Urinary bladder (tissue), 4 donors: ENCODE data around the gene TSPO. TPM values are rescaled to one million over a fixed set of nuclear protein-coding genes. Genes with fewer than 3 reads are reported as not detected.
"Not testable (repeated sequence)": the region's sequence is repeated elsewhere in the genome, so short reads cannot be mapped to it uniquely, and the experiment has no call there.

Experiments
- DNase-seq: peaks from one replicate; pipeline ENCODE4 v3.0.0-alpha.2; 2015; ENCODE audit errors: extremely low spot score
- H3K27ac ChIP-seq: one replicate; pipeline ENCODE4 v1.5.1; 2013; ENCODE audit warnings: low read depth, mild to moderate bottlenecking, moderate library complexity
- H3K36me3 ChIP-seq: one replicate; pipeline ENCODE4 v1.6.1; 2013; ENCODE audit warnings: mild to moderate bottlenecking, moderate library complexity; ENCODE audit not compliant: insufficient read depth
- H3K4me1 ChIP-seq: one replicate; pipeline ENCODE4 v1.6.1; 2013; ENCODE audit warnings: mild to moderate bottlenecking, moderate library complexity; ENCODE audit not compliant: insufficient read depth
- H3K4me3 ChIP-seq: one replicate; pipeline ENCODE4 v1.5.1; 2013; ENCODE audit warnings: low read depth, low read length
- WGBS: extraction: QIAGEN DNeasy Blood & Tissue Kit; methylation state at CpG from one replicate; pipeline ENCODE4 v1.1.7; 2013; 5-methylcytosine and 5-hydroxymethylcytosine counted together
- polyA plus RNA-seq: library from polyadenylated mRNA; stranded (reverse); fragments of 200-250 nt; gene quantifications from one replicate; pipeline ENCODE4 v1.2.3, GENCODE V29; 2013
- total RNA-seq: library from RNA; depleted of rRNA; stranded (reverse); fragments of >200 nt; gene quantifications from one replicate; pipeline ENCODE4 v1.2.3, GENCODE V29; 2014
- donor health status: healthy with polysubstance abuse.
- donor health status: healthy.

The TSPO gene
- total and polyA plus RNA-seq, 2 donors: 57.6 to 211 TPM

DNA sequence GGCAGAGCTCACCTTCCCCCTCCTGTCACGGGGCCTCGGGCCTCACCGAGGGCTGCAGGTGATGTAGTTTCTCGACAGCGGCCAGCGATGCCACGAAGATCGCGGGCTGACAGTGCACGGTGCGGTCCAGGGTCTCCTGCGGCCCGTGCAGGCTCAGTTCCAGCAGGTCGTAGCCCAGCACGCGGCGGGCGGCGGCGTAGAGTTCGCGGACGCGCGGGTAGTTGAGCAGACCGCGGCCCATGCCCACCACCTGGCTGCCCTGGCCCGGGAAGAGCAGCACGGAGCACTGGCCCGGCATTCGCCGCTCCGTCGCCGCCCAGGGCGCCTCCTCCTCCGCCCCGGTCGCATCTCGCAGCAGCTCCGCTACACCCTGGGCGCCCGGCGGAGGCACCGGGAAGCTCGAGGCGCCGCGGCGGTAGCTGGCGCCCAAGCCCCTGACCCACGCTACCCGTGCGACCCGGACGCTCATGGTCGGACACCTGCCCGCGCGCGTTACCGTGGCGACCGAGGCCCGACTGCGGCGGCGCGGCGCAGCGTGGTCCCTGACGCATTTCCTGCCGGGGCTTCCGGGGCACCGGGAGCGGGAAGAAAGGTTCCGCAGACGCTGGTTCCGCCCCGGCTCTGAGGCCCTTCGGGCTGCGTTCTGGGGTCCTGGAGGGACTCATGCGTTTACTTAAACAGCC lies 8.3 kb upstream of the TSPO start, which contains the start of gene MCAT:
Gene MCAT (minus strand): TSS at position 519 of the 683 bp plus-strand sequence. CDS start 50 bp downstream, at position 469.
- peak; percentile 58 for DNase-seq

DNA sequence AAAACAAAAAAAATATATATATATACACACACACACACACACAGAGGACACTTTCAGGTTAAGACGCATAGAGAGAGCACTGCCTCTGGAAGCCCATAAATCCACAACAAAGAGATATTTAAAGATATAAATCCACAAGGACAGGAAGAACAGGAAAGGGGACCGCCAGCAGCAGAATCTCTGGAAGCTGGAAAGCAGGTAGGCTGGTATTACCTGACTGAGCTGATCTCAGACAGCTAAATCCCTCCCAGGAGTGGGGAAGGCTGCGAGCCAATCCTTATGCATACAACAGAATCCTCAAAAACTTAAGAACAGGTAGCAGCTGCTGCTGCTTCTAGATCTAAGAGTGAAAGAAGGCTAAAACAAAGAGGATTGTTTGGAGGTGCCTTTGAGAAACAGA lies 6.4 kb upstream of the TSPO start:
- Histone ChIP-seq H3K4me1 (no peaks in the 10 kb centered on the region), H3K4me3 (no peak overlapping the region), H3K36me3 (no peaks in the 10 kb centered on the region), H3K27ac (no peak overlapping the region)
- 71% methylated on average over 3 of the region's 3 CpGs for WGBS
- no peak for DNase-seq

More for the DNA sequence above, 8.3 kb upstream of the TSPO start, which contains the start of gene MCAT:
- peak within 1 kb of the TSS; percentile 95 for H3K4me3 ChIP-seq
- WGBS: under 1% methylated on average over 83 of the region's 83 CpGs
- no peaks in the 10 kb centered on the region for H3K36me3 ChIP-seq
- no peaks in the 10 kb centered on the region for H3K4me1 ChIP-seq
- H3K27ac ChIP-seq: no peak within 1 kb of the TSS

DNA sequence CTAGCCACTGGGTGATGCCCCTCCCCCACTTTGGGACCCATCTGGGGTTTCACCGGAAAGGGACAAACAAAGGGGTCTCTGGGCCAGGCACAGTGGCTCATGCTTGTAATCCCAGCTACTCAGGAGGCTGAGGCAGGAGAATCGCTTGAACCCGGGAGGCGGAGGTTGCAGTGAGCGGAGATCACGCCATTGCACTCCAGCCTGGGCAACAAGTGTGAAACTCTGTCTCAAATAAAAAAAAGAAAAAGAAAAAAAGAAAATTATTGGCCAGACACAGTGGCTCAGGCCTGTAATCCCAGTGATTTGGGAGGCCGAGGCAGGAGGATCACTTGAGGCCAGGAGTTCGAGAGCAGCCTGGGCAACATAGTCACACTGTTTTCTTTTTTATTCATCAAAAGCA lies 6.0 kb upstream of the TSPO start:
- not testable (repeated sequence) for DNase-seq, H3K4me1 ChIP-seq, H3K4me3 ChIP-seq, H3K36me3 ChIP-seq, H3K27ac ChIP-seq
- WGBS: 91% methylated on average over 8 of the region's 8 CpGs

DNA sequence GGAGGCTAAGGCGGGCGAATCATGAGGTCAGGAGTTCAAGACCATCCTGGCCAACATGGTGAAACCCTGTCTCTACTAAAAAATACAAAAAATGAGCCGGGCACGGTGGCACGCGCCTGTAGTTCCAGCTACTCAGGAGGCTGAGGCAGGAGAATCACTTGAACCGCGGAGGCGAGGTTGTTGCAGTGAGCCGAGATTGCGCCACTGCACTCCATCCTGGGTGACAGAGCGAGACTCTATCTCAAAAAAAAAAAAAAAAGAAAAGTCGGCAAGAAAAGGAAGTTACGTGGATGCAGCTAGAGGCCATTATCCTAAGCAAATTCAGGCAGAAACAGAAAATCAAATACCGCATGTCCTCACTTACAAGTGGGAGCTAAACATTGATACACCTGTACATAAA lies 5.0 kb upstream of the TSPO start:
- 89% methylated on average over 15 of the region's 15 CpGs for WGBS
- not testable (repeated sequence) for H3K4me1 ChIP-seq, H3K36me3 ChIP-seq, DNase-seq, H3K27ac ChIP-seq, H3K4me3 ChIP-seq

GRCh38 chr22:43147821-43148220 lies 3.5 kb upstream of the TSPO start:
- Histone ChIP-seq H3K4me1 (no peaks in the 10 kb centered on the region), H3K4me3 (no peak overlapping the region), H3K27ac (no peak overlapping the region), H3K36me3 (no peaks in the 10 kb centered on the region)
- DNase-seq: no peak
- WGBS: 66% methylated on average over 8 of the region's 8 CpGs

GRCh38 chr22:43148581-43148980 lies 2.8 kb upstream of the TSPO start:
- no peak for DNase-seq
- no peak overlapping the region for H3K27ac ChIP-seq
- no peak overlapping the region for H3K4me3 ChIP-seq
- WGBS: 55% methylated on average over 6 of the region's 6 CpGs
- H3K36me3 ChIP-seq: no peaks in the 10 kb centered on the region
- no peaks in the 10 kb centered on the region for H3K4me1 ChIP-seq

GRCh38 chr22:43150731-43151206 lies 590 bp upstream of the TSPO start:
- H3K27ac ChIP-seq: peak overlapping the region; percentile 38
- H3K4me1 ChIP-seq: no peaks in the 10 kb centered on the region
- 77% methylated on average over 15 of the region's 15 CpGs for WGBS
- DNase-seq: no peak
- no peaks in the 10 kb centered on the region for H3K36me3 ChIP-seq
- H3K4me3 ChIP-seq: peak overlapping the region; percentile 74

DNA sequence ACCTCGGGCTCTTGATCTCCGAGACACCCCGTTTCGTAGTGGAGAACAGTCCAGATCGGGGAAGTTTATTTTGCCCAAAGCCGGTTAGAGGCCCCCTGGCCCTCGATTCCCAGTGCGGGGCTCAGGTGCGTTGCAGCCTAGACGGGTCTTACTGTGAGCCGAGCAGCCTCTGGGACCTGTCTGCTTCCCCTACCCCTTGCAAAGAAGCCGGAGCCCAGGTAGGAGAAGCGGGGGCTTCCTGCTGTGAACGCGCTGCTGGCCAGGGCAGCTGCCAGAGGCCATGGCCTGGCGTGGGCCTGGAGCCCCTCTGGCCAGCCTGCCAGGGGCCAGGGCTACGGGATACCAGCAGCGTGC lies 621 bp downstream of the TSPO start:
- peak overlapping the region; percentile 74 for H3K4me3 ChIP-seq
- no peaks in the 10 kb centered on the region for H3K4me1 ChIP-seq
- 35% methylated on average over 18 of the region's 18 CpGs for WGBS
- no peaks in the 10 kb centered on the region for H3K36me3 ChIP-seq
- peak overlapping the region; percentile 93 for H3K27ac ChIP-seq
- DNase-seq: no peak

DNA sequence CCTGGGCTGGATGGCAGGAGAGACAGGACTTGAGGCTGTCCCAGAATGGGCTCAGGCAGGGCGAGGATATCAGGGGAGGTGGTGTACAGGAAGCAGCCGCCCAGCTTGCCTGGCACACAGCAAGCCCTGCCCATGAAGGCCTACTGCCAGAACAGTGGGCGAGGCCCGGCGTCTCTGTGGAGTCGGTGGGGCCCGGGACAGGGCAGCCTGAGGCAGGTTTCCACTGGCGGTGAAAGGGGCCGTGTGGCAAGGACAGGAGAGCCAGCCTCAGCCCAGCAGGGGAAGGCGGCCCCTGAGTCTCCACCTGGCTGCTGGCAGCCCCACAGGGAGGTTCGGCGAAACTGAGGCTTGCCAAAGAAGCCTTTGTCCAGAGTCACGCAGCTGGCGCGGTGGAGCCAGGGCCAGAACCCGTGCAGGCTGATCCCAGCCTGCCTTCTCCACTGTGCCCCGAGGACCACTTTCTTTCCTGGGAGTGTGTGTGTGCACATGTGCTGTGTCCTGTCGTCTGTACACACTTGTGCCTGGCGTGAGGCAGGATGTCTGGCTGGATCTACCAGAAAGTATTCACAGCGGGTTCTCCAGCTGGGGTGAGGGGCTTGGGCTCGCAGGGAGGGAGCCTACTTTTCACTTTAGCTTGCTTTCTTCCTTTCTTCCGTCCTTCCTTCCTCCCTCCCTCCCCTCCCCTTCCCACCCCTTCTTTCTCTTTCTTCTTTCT lies 1.2 kb downstream of the TSPO start:
- Histone ChIP-seq H3K27ac (peak overlapping the region; percentile 93), H3K36me3 (no peaks in the 10 kb centered on the region), H3K4me1 (no peaks in the 10 kb centered on the region), H3K4me3 (peak overlapping the region; percentile 74)
- no peak for DNase-seq
- 26% methylated on average over 22 of the region's 22 CpGs for WGBS

DNA sequence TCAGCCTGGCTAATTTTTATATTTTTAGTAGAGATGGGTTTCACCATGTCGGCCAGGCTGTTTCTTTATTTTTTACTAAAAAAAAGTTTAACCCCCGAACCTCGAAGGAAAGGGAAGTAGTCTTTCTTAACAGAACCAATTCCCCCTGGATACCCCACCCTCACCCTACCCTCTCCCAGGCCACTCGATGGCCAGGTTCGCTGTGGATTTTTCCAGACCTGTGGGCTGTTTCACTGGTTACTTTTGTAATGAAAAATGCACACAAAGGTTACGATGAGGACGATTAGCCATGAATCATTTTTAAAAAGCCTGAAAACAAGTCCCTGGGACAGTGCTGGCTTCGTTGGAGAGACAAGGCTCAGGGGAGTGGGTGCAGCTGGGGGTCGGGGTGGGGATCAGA lies 2.5 kb downstream of the TSPO start:
- Histone ChIP-seq H3K36me3 (no peaks in the 10 kb centered on the region), H3K4me1 (no peaks in the 10 kb centered on the region), H3K27ac (no peak overlapping the region), H3K4me3 (no peak overlapping the region)
- no peak for DNase-seq
- 76% methylated on average over 9 of the region's 9 CpGs for WGBS

DNA sequence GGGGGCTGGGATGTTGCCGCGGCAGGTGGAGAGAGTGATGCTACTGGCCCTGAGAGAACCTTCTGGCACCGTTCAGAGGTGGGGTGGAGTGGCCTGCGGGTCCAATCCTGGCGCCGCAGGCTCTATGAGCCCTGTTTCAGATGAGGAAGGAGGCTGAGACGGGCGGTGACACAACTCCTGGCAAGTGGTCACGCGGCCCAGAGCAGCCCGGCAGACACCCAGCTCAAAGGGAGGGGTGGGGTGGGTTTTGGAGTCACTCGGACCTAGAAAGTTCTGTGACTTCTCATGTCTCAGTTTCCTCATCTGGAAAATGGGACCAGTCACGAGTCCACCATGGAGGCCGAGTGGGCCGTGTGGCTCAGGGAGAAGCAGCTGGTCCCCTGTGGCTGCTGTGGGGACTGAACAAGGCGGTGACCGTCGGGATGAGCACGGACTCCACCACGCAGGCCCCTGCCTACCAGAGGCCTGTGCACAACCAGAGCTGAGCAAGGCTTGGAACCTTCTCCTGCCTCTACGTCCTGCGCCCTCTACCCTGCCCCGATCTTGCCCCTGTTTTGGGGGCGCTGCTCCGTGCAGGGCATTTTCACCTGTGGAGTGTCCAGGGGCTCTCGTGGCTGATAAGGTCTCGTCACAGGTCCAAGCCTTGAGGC lies 3.7 kb downstream of the TSPO start:
- Histone ChIP-seq H3K36me3 (no peaks in the 10 kb centered on the region), H3K4me1 (no peaks in the 10 kb centered on the region), H3K4me3 (no peak overlapping the region), H3K27ac (no peak overlapping the region)
- whole genome bisulfite sequencing: 90% methylated on average over 27 of the region's 27 CpGs
- no peak for DNase-seq

DNA sequence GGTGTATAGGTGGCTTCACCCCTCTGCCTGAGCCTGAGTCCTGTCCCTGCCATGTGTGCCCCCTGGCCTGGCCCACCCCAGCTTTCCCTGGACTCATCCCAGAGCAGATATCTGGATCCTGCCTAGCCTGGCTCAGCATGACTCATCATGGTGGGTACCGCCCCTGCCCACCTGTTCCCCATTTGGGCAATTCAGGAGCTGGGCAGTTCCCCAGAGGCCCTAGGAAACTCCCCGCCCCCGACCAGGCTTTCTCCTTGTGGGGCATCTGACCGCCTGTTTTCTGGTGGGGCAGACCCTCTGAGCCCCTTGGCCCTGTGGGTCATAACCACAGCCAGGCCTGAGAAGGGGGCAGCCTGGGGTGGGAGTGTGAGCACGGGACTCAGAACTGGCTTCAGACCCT lies 4.4 kb downstream of the TSPO start:
- WGBS: 87% methylated on average over 5 of the region's 5 CpGs
- DNase-seq: no peak
- Histone ChIP-seq H3K36me3 (no peaks in the 10 kb centered on the region), H3K4me1 (no peaks in the 10 kb centered on the region), H3K27ac (no peak overlapping the region), H3K4me3 (no peak overlapping the region)

DNA sequence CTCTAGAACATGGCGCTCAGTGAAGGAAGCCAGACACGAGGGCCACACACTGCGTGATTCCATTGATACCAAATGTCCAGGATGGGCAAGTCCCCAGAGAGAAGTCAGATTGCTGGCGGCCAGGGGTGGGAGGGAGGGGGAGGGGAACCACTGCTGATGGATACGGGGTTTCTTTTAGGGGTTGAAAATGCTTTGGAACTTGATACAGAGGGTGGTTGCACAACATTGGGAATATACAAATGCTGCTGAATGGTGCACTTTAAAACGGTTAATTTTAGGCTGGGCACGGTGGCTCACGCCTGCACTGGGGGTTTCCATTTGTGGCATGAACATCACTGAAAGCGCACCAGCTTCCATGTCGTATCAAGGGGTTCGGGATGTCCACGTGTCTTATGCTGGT lies 5.1 kb downstream of the TSPO start:
- no peaks in the 10 kb centered on the region for H3K4me1 ChIP-seq
- DNase-seq: no peak
- no peaks in the 10 kb centered on the region for H3K36me3 ChIP-seq
- H3K4me3 ChIP-seq: no peak overlapping the region
- H3K27ac ChIP-seq: no peak overlapping the region
- 87% methylated on average over 12 of the region's 12 CpGs for WGBS
